HPDE6-E6E7 (cell line): ENCODE measurements around the gene TMEM147.

Experiments used
- DNase-seq: peaks from one replicate; pipeline ENCODE4 v3.0.0; 2011; ENCODE audit warnings: missing footprints; ENCODE audit errors: extremely low spot score

The TMEM147 gene

GRCh38 chr19:35546532-35546931, 1.1 kb downstream of the TMEM147 start:
- DNase-seq, result no peak

- peak; percentile 59 for DNase-seq
These were observed 3.9 kb downstream of the TMEM147 start for GRCh38 chr19:35549174-35549788.

- no peak for DNase-seq
These were observed 4.6 kb downstream of the TMEM147 start for GRCh38 chr19:35549879-35550523.

- no peak for DNase-seq
These were observed 5.8 kb downstream of the TMEM147 start for GRCh38 chr19:35551091-35551810.

GRCh38 chr19:35552534-35553384, 7.3 kb downstream of the TMEM147 start:
- DNase-seq, result no peak

- no peak for DNase-seq
These were observed 8.1 kb downstream of the TMEM147 start for GRCh38 chr19:35553385-35554000.

GRCh38 chr19:35554076-35554475, 8.7 kb downstream of the TMEM147 start:
- no peak for DNase-seq

GRCh38 chr19:35555301-35556005, 10.0 kb downstream of the TMEM147 start:
- no peak for DNase-seq

GRCh38 chr19:35556025-35556590, 10.7 kb downstream of the TMEM147 start:
- DNase-seq, result no peak

- DNase-seq, result no peak
These were observed 11.6 kb downstream of the TMEM147 start for GRCh38 chr19:35556846-35557538.

GRCh38 chr19:35557539-35558399, 12.3 kb downstream of the TMEM147 start:
- DNase-seq, result no peak

GRCh38 chr19:35558400-35559280, 13.2 kb downstream of the TMEM147 start:
- no peak for DNase-seq

GRCh38 chr19:35559281-35559659, 13.8 kb downstream of the TMEM147 start:
- DNase-seq, result no peak

- DNase-seq, result no peak
These were observed 14.4 kb downstream of the TMEM147 start for GRCh38 chr19:35559781-35560180.

GRCh38 chr19:35560271-35560670, 14.8 kb downstream of the TMEM147 start:
- no peak for DNase-seq

GRCh38 chr19:35560677-35561076, 15.3 kb downstream of the TMEM147 start:
- DNase-seq, result no peak

GRCh38 chr19:35561436-35561835, 16.0 kb downstream of the TMEM147 start:
- DNase-seq, result no peak

GRCh38 chr19:35562336-35562735, 16.9 kb downstream of the TMEM147 start:
- DNase-seq, result no peak
